WERI-Rb-1 (cell line): ENCODE measurements around the gene TAX1BP1.
"Not testable (repeated sequence)": the region's sequence is repeated elsewhere in the genome, so short reads cannot be mapped to it uniquely, and the experiment has no call there.

ENCODE experiments used
- DNase-seq: peaks from one replicate; pipeline ENCODE4 v3.0.0-alpha.2; 2020
- H3K27ac ChIP-seq: fragments of 250-450 bp; sonication (Bioruptor Pico); 2 replicates; pipeline ENCODE4 v1.5.1; 2020; ENCODE audit warnings: mild to moderate bottlenecking, moderate library complexity
- H3K27me3 ChIP-seq: fragments of 250-450 bp; sonication (Bioruptor Pico); 2 replicates; pipeline ENCODE4 v1.5.1; 2021; ENCODE audit warnings: mild to moderate bottlenecking, low read depth, moderate library complexity; ENCODE audit not compliant: insufficient read depth, severe bottlenecking
- H3K36me3 ChIP-seq: fragments of 250-450 bp; sonication (Bioruptor Pico); 2 replicates; pipeline ENCODE4 v1.5.1; 2020; ENCODE audit warnings: mild to moderate bottlenecking, moderate library complexity
- H3K4me3 ChIP-seq: 2 replicates; pipeline ENCODE4 v1.5.1; 2011; ENCODE audit warnings: low read depth, mild to moderate bottlenecking, control low read depth, low read length
- H3K9me3 ChIP-seq: fragments of 250-450 bp; sonication (Bioruptor Pico); 2 replicates; pipeline ENCODE4 v1.5.1; 2021; ENCODE audit warnings: mild to moderate bottlenecking, moderate library complexity; ENCODE audit not compliant: severe bottlenecking
- CTCF ChIP-seq: IDR thresholded peaks from 2 replicates; pipeline ENCODE4 v1.5.1; 2011; ENCODE audit warnings: low read depth, mild to moderate bottlenecking, control low read depth, inconsistent platforms, low read length

The TAX1BP1 gene

GRCh38 chr7:27739301-27739908 is 557 bp upstream of the TAX1BP1 start:
- TF ChIP-seq CTCF: no peak
- DNase-seq: no peak

GRCh38 chr7:27740449-27741086 is 606 bp downstream of the TAX1BP1 start:
- Histone ChIP-seq H3K4me3 (peak overlapping the region; percentile 99), H3K27me3 (no peaks in the 10 kb centered on the region), H3K36me3 (no peaks in the 10 kb centered on the region), H3K27ac (peak overlapping the region; percentile 89), H3K9me3 (no peaks in the 10 kb centered on the region)
- DNase-seq: peak; percentile 89
- TF ChIP-seq CTCF: no peak

More at GRCh38 chr7:27739301-27739908, 557 bp upstream of the TAX1BP1 start:
- Histone ChIP-seq H3K9me3 (no peaks in the 10 kb centered on the region), H3K27ac (peak overlapping the region; percentile 89), H3K27me3 (no peaks in the 10 kb centered on the region), H3K36me3 (no peaks in the 10 kb centered on the region), H3K4me3 (peak overlapping the region; percentile 99)

GRCh38 chr7:27742091-27742710 is 2.2 kb downstream of the TAX1BP1 start:
- peak overlapping the region; percentile 89 for H3K27ac ChIP-seq
- peak; percentile 51 for DNase-seq
- H3K9me3 ChIP-seq, H3K27me3 ChIP-seq, H3K36me3 ChIP-seq: not testable (repeated sequence)
- H3K4me3 ChIP-seq: peak overlapping the region; percentile 14

GRCh38 chr7:27745064-27745583 is 5.2 kb downstream of the TAX1BP1 start:
- Histone ChIP-seq H3K27me3 (no peaks in the 10 kb centered on the region), H3K9me3 (no peaks in the 10 kb centered on the region), H3K36me3 (peaks cover 18% of the 10 kb centered on the region), H3K4me3 (no peak overlapping the region), H3K27ac (no peak overlapping the region)
- TF ChIP-seq CTCF: peak; percentile 72
- no peak for DNase-seq

GRCh38 chr7:27746486-27746885 is 6.5 kb downstream of the TAX1BP1 start:
- Histone ChIP-seq H3K27me3 (no peaks in the 10 kb centered on the region), H3K27ac (no peak overlapping the region), H3K36me3 (peaks cover 26% of the 10 kb centered on the region), H3K4me3 (no peak overlapping the region), H3K9me3 (no peaks in the 10 kb centered on the region)
- no peak for DNase-seq
- no peak for TF ChIP-seq CTCF

- Histone ChIP-seq H3K4me3 (no peak overlapping the region), H3K36me3 (peaks cover 26% of the 10 kb centered on the region), H3K9me3 (no peaks in the 10 kb centered on the region), H3K27me3 (no peaks in the 10 kb centered on the region), H3K27ac (no peak overlapping the region)
- no peak for DNase-seq
- no peak for TF ChIP-seq CTCF
Measured at GRCh38 chr7:27746978-27747377, 7.0 kb downstream of the TAX1BP1 start.
